ENCODE measurements around the gene DPYSL5.

The DPYSL5 gene

GRCh38 chr2:26849056-26849999 lies 1.4 kb downstream of the DPYSL5 start:
- Histone ChIP-seq H3K27me3 (ENCODE audit: low read depth, low read length) (peaks cover 22% of the 10 kb centered on the region), H2AFZ (ENCODE audit: low read depth, low read length) (no peak overlapping the region)

GRCh38 chr2:26850000-26850431 lies 2.1 kb downstream of the DPYSL5 start:
- no peaks in the 10 kb centered on the region for H3K79me2 ChIP-seq (ENCODE audit: low read length)
- H3K4me2 ChIP-seq (ENCODE audit: low read length) = no peak overlapping the region
- no peak overlapping the region for H3K4me3 ChIP-seq (ENCODE audit: low read length)
- 0 out of 2 replicates have a peak, but pooled peaks cover 4% of the 10 kb centered on the region for H3K4me1 ChIP-seq (ENCODE audit: low read length)
- H3K27me3 ChIP-seq (ENCODE audit: low read depth, low read length) = peaks cover 21% of the 10 kb centered on the region
- no peak overlapping the region for H3K27ac ChIP-seq (ENCODE audit: low read length)
- no peaks in the 10 kb centered on the region for H4K20me1 ChIP-seq (ENCODE audit: insufficient read depth, low read length)
- no peaks in the 10 kb centered on the region for H3K9me3 ChIP-seq (ENCODE audit: insufficient read depth, low read length)
- H2AFZ ChIP-seq (ENCODE audit: low read depth, low read length) = no peak overlapping the region
- no peaks in the 10 kb centered on the region for H3K36me3 ChIP-seq (replicated peaks; ENCODE audit: low read depth, low read length)
- TF ChIP-seq CTCF (IDR thresholded peaks at IDR 0.05; ENCODE audit: low read depth, low read length) (no peak), EZH2phosphoT487 (IDR thresholded peaks at IDR 0.05; ENCODE audit: low read depth) (no peak)
- no peak overlapping the region for H3K9ac ChIP-seq (ENCODE audit: low read length)

More at GRCh38 chr2:26849056-26849999, 1.4 kb downstream of the DPYSL5 start:
- H4K20me1 ChIP-seq (ENCODE audit: insufficient read depth, low read length) = no peaks in the 10 kb centered on the region
- H3K27ac ChIP-seq (ENCODE audit: low read length) = no peak overlapping the region
- no peaks in the 10 kb centered on the region for H3K9me3 ChIP-seq (ENCODE audit: insufficient read depth, low read length)
- no peaks in the 10 kb centered on the region for H3K36me3 ChIP-seq (replicated peaks; ENCODE audit: low read depth, low read length)
- 0 out of 2 replicates have a peak, but pooled peaks cover 4% of the 10 kb centered on the region for H3K4me1 ChIP-seq (ENCODE audit: low read length)
- no peak overlapping the region for H3K4me2 ChIP-seq (ENCODE audit: low read length)
- TF ChIP-seq CTCF (IDR thresholded peaks at IDR 0.05; ENCODE audit: low read depth, low read length) (no peak), EZH2phosphoT487 (IDR thresholded peaks at IDR 0.05; ENCODE audit: low read depth) (no peak)
- H3K9ac ChIP-seq (ENCODE audit: low read length) = no peak overlapping the region
- H3K4me3 ChIP-seq (ENCODE audit: low read length) = no peak overlapping the region
- no peaks in the 10 kb centered on the region for H3K79me2 ChIP-seq (ENCODE audit: low read length)

GRCh38 chr2:26850505-26850904 lies 2.6 kb downstream of the DPYSL5 start:
- Histone ChIP-seq H3K27ac (ENCODE audit: low read length) (no peak overlapping the region), H3K36me3 (replicated peaks; ENCODE audit: low read depth, low read length) (no peaks in the 10 kb centered on the region), H3K4me2 (ENCODE audit: low read length) (no peak overlapping the region), H3K4me3 (ENCODE audit: low read length) (no peak overlapping the region), H3K27me3 (ENCODE audit: low read depth, low read length) (peaks cover 16% of the 10 kb centered on the region), H3K4me1 (ENCODE audit: low read length) (0 out of 2 replicates have a peak, but pooled peaks cover 4% of the 10 kb centered on the region), H3K9ac (ENCODE audit: low read length) (no peak overlapping the region), H3K9me3 (ENCODE audit: insufficient read depth, low read length) (no peaks in the 10 kb centered on the region), H2AFZ (ENCODE audit: low read depth, low read length) (no peak overlapping the region), H4K20me1 (ENCODE audit: insufficient read depth, low read length) (no peaks in the 10 kb centered on the region), H3K79me2 (ENCODE audit: low read length) (no peaks in the 10 kb centered on the region)
- no peak for TF ChIP-seq CTCF (IDR thresholded peaks at IDR 0.05; ENCODE audit: low read depth, low read length)
- TF ChIP-seq EZH2phosphoT487 (IDR thresholded peaks at IDR 0.05; ENCODE audit: low read depth) = no peak
